Liver (tissue), 9 donors: Measurements from ENCODE around the gene NTPCR. TPM values are rescaled to one million over a fixed set of nuclear protein-coding genes. Genes with fewer than 3 reads are reported as not detected.

Experiments used
- DNase-seq: peaks from one replicate; pipeline ENCODE4 v3.0.0-alpha.2; 2017; ENCODE audit warnings: low spot score
- H3K27ac ChIP-seq, 2 donors: one replicate each; pipeline ENCODE4 v1.7.0; 2013; ENCODE audit warnings: inconsistent platforms in 2 of 2, low read length in 2 of 2, control low read depth in 1 of 2, low read depth in 1 of 2, mild to moderate bottlenecking in 1 of 2
- H3K27me3 ChIP-seq, 4 donors: one replicate each; pipeline versions ENCODE4 v1.6.1 to v1.7.0; 2013; ENCODE audit warnings: low read length in 3 of 4, inconsistent platforms in 1 of 4, mild to moderate bottlenecking in 1 of 4, moderate library complexity in 1 of 4; ENCODE audit not compliant: control insufficient read depth in 4 of 4, insufficient read depth in 4 of 4
- H3K36me3 ChIP-seq, 4 donors: one replicate each; pipeline versions ENCODE4 v1.6.1 to v1.7.0; 2013; ENCODE audit warnings: low read length in 3 of 4, mild to moderate bottlenecking in 3 of 4, low read depth in 1 of 4, moderate library complexity in 1 of 4; ENCODE audit not compliant: control insufficient read depth in 4 of 4, insufficient read depth in 3 of 4
- H3K4me1 ChIP-seq, 4 donors: one replicate each; pipeline versions ENCODE4 v1.6.1 to v1.7.0; 2013; ENCODE audit warnings: low read length in 3 of 4, mild to moderate bottlenecking in 3 of 4, moderate library complexity in 1 of 4; ENCODE audit not compliant: control insufficient read depth in 4 of 4, insufficient read depth in 4 of 4
- H3K4me3 ChIP-seq, 3 donors: one replicate each; pipeline versions ENCODE4 v1.6.1 to v1.7.0; 2013; ENCODE audit warnings: low read length in 3 of 3, control low read depth in 1 of 3, low read depth in 1 of 3, mild to moderate bottlenecking in 1 of 3
- H3K9ac ChIP-seq, 2 donors: one replicate each; pipeline ENCODE4 v1.7.0; 2013; ENCODE audit warnings: low read length in 2 of 2, mild to moderate bottlenecking in 2 of 2, moderate library complexity in 2 of 2, control low read depth in 1 of 2, low read depth in 1 of 2
- H3K9me3 ChIP-seq, 4 donors: one replicate each; pipeline versions ENCODE4 v1.6.1 to v1.7.0; 2013; ENCODE audit warnings: low read length in 3 of 4; ENCODE audit not compliant: control insufficient read depth in 4 of 4
- ATF3 ChIP-seq: IDR thresholded peaks from 2 replicates; pipeline ENCODE4 v1.6.1; 2016; ENCODE audit warnings: antibody characterized with exemption
- CTCF ChIP-seq: fragments of 150-350 bp; IDR thresholded peaks from 2 replicates; pipeline ENCODE4 v1.5.1; 2017; ENCODE audit warnings: improper control_type of control experiment, low read depth, low read length; ENCODE audit not compliant: missing input control
- EGR1 ChIP-seq, 2 donors: IDR thresholded peaks; 2 replicates each; pipeline ENCODE4 v1.6.1; 2016 to 2018; ENCODE audit warnings: antibody characterized with exemption in 2 of 2, low read depth in 2 of 2
- FOXA1 ChIP-seq: IDR thresholded peaks from 2 replicates; pipeline ENCODE4 v1.6.1; 2016; ENCODE audit warnings: antibody characterized with exemption
- FOXA2 ChIP-seq: IDR thresholded peaks from 2 replicates; pipeline ENCODE4 v1.6.1; 2016; ENCODE audit warnings: antibody characterized with exemption
- GABPA ChIP-seq, 2 donors: IDR thresholded peaks in 1 of 2; conservative IDR thresholded peaks in 1 of 2; 2 replicates each; pipeline ENCODE4 v1.6.1; 2016; ENCODE audit warnings: antibody characterized with exemption in 2 of 2, mild to moderate bottlenecking in 1 of 2, moderate library complexity in 1 of 2
- HNF4A ChIP-seq, 2 donors: conservative IDR thresholded peaks; 2 replicates each; pipeline ENCODE4 v1.6.1; 2016; ENCODE audit warnings: antibody characterized with exemption in 2 of 2, mild to moderate bottlenecking in 2 of 2
- HNF4G ChIP-seq: IDR thresholded peaks from 2 replicates; pipeline ENCODE4 v1.6.1; 2016; ENCODE audit warnings: antibody characterized with exemption
- JUND ChIP-seq, 2 donors: IDR thresholded peaks; 2 replicates each; pipeline ENCODE4 v1.6.1; 2016; ENCODE audit warnings: antibody characterized with exemption in 2 of 2
- MAX ChIP-seq: IDR thresholded peaks from 2 replicates; pipeline ENCODE4 v1.6.1; 2016; ENCODE audit warnings: antibody characterized with exemption
- NR2F2 ChIP-seq: IDR thresholded peaks from 2 replicates; pipeline ENCODE4 v1.6.1; 2016; ENCODE audit warnings: antibody characterized with exemption
- RAD21 ChIP-seq, 2 donors: IDR thresholded peaks; 2 replicates each; pipeline ENCODE4 v1.6.1; 2016; ENCODE audit warnings: antibody characterized with exemption in 2 of 2, mild to moderate bottlenecking in 2 of 2
- RXRA ChIP-seq, 2 donors: IDR thresholded peaks; 2 replicates each; pipeline ENCODE4 v1.6.1; 2017 to 2018; ENCODE audit warnings: antibody characterized with exemption in 2 of 2, mild to moderate bottlenecking in 1 of 2
- SP1 ChIP-seq: IDR thresholded peaks from 2 replicates; pipeline ENCODE4 v1.6.1; 2018; ENCODE audit warnings: antibody characterized with exemption, mild to moderate bottlenecking
- TAF1 ChIP-seq: conservative IDR thresholded peaks from 2 replicates; pipeline ENCODE4 v1.6.1; 2016; ENCODE audit warnings: antibody characterized with exemption, mild to moderate bottlenecking
- YY1 ChIP-seq: IDR thresholded peaks from 2 replicates; pipeline ENCODE4 v1.6.1; 2016; ENCODE audit warnings: antibody characterized with exemption, mild to moderate bottlenecking
- WGBS: extraction: QIAGEN DNeasy Blood & Tissue Kit; methylation state at CpG from one replicate; pipeline ENCODE4 v1.1.7; 2013; 5-methylcytosine and 5-hydroxymethylcytosine counted together
- polyA plus RNA-seq, 2 donors: library from polyadenylated mRNA; stranded (reverse) in 1 of 2; unstranded in 1 of 2; fragments of 200-250 nt in 1 of 2; fragments of >200 nt in 1 of 2; fragmentation: Nextera tagmentation in 1 of 2; extraction: Ambion mirVana in 1 of 2; gene quantifications; one replicate each; pipeline versions ENCODE4 v1.2.1 to v1.2.3, GENCODE V29; 2013 to 2015
- total RNA-seq, 2 donors: library from RNA; depleted of rRNA; stranded (reverse); fragments of >200 nt; gene quantifications; one replicate each; pipeline ENCODE4 v1.2.3, GENCODE V29; 2014
- TF ChIP-seq, protein P1 (sequence below): IDR thresholded peaks from 2 replicates; pipeline ENCODE4 v1.6.1; 2016; ENCODE audit warnings: antibody characterized with exemption, mild to moderate bottlenecking
- donor health status: healthy.
- donor health status: healthy.
- donor health status: healthy.
- donor health status: healthy.
- donor health status: healthy.

NTPCR gene
- total and polyA plus RNA-seq, 4 donors, result 7.2 to 37.2 (median 19.2) TPM

GRCh38 chr1:232987046-232987773 lies 36.8 kb downstream of the NTPCR start:
- no peak overlapping the region for H3K9ac ChIP-seq
- H3K27me3 ChIP-seq, result peaks cover 0 to 2% (median 0%) of the 10 kb centered on the region in 4 donors
- no peaks in the 10 kb centered on the region for H3K9me3 ChIP-seq
- no peaks in the 10 kb centered on the region for H3K4me1 ChIP-seq
- DNase-seq, result no peak
- TF ChIP-seq NR2F2, result no peak
- no peak for TF ChIP-seq YY1
- no peak for TF ChIP-seq RAD21 (IDR thresholded peaks at IDR 0.05)
- TF ChIP-seq ATF3, result no peak
- no peak for TF ChIP-seq GABPA (IDR thresholded peaks at IDR 0.05 in 1 of 2, conservative IDR thresholded peaks at IDR 0.05 in 1 of 2)
- TF ChIP-seq SP1, result no peak
- no peak for TF ChIP-seq JUND (IDR thresholded peaks at IDR 0.05)
- no peak for TF ChIP-seq HNF4A (conservative IDR thresholded peaks at IDR 0.05)
- TF ChIP-seq, protein P1, sequence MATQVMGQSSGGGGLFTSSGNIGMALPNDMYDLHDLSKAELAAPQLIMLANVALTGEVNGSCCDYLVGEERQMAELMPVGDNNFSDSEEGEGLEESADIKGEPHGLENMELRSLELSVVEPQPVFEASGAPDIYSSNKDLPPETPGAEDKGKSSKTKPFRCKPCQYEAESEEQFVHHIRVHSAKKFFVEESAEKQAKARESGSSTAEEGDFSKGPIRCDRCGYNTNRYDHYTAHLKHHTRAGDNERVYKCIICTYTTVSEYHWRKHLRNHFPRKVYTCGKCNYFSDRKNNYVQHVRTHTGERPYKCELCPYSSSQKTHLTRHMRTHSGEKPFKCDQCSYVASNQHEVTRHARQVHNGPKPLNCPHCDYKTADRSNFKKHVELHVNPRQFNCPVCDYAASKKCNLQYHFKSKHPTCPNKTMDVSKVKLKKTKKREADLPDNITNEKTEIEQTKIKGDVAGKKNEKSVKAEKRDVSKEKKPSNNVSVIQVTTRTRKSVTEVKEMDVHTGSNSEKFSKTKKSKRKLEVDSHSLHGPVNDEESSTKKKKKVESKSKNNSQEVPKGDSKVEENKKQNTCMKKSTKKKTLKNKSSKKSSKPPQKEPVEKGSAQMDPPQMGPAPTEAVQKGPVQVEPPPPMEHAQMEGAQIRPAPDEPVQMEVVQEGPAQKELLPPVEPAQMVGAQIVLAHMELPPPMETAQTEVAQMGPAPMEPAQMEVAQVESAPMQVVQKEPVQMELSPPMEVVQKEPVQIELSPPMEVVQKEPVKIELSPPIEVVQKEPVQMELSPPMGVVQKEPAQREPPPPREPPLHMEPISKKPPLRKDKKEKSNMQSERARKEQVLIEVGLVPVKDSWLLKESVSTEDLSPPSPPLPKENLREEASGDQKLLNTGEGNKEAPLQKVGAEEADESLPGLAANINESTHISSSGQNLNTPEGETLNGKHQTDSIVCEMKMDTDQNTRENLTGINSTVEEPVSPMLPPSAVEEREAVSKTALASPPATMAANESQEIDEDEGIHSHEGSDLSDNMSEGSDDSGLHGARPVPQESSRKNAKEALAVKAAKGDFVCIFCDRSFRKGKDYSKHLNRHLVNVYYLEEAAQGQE, result no peak
- TF ChIP-seq FOXA1, result no peak
- no peak for TF ChIP-seq HNF4G
- TF ChIP-seq MAX, result no peak
- no peak for TF ChIP-seq EGR1 (IDR thresholded peaks at IDR 0.05; ENCODE audit: low read depth in 2 of 2)
- no peak for TF ChIP-seq RXRA (IDR thresholded peaks at IDR 0.05)
- WGBS, result 92% methylated on average over 11 of the region's 11 CpGs
- no peak overlapping the region for H3K4me3 ChIP-seq
- no peak overlapping the region for H3K27ac ChIP-seq
- no peaks in the 10 kb centered on the region for H3K36me3 ChIP-seq

DNA sequence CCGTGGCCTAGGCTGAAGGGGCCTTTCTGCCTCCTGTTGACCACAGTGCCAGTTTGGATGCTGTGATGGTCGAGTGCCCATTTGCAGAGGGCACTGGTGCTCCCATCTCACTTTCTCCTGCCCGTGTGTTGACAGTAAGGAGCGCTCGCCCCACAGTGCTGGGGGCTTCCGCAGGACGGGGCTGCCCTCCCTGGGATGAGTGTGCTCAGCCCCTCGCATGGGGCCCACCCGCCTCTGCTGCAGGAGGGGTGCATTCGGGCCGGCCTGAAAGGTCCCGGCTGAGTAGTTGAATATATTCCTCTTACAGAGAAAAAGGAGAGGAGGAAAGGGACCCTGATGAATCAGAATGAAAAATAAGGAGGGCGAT lies 37.3 kb downstream of the NTPCR start:
- H3K4me3 ChIP-seq, result no peak overlapping the region
- no peaks in the 10 kb centered on the region for H3K36me3 ChIP-seq
- no peaks in the 10 kb centered on the region for H3K4me1 ChIP-seq
- WGBS, result 92% methylated on average over 13 of the region's 13 CpGs
- no peak overlapping the region for H3K27ac ChIP-seq
- H3K9me3 ChIP-seq, result no peaks in the 10 kb centered on the region
- no peak for DNase-seq
- H3K9ac ChIP-seq, result no peak overlapping the region
- peaks cover 0 to 2% (median 0%) of the 10 kb centered on the region in 4 donors for H3K27me3 ChIP-seq
- TF ChIP-seq HNF4G (no peak), NR2F2 (no peak), TAF1 (no peak), RXRA (IDR thresholded peaks at IDR 0.05) (no peak), RAD21 (IDR thresholded peaks at IDR 0.05) (no peak), CTCF (no peak), FOXA2 (no peak)
